ENCODE measurements around the gene COG8. TPM values are rescaled to one million over a fixed set of nuclear protein-coding genes. Genes with fewer than 3 reads are reported as not detected.

COG8 gene
- polyA plus RNA-seq, 4 donors = 28.8 to 43.8 (median 32.4) TPM

DNA sequence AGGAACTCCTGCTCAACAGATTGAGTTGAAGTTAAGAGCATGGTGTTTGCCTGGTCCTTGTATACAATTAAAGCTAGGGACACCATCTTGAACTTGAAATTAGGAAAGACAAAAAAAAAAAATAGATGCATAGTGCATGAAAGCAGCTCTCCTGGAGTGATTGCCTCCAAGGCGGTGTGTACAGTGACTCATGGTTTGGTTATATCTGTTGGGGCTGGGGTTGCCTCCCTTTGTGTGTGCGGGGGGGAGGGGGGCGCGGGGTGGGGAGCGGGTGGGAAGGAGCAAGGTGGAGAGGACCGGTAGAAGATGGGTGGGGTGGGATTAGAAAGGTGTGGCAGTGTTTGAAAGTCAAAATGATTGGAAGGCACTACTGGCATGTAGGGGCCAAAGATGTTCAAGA lies 8.9 kb upstream of the COG8 start:
- DNase-seq (ENCODE audit: low read depth in 4 of 4, low spot score in 2 of 4) = no peak

DNA sequence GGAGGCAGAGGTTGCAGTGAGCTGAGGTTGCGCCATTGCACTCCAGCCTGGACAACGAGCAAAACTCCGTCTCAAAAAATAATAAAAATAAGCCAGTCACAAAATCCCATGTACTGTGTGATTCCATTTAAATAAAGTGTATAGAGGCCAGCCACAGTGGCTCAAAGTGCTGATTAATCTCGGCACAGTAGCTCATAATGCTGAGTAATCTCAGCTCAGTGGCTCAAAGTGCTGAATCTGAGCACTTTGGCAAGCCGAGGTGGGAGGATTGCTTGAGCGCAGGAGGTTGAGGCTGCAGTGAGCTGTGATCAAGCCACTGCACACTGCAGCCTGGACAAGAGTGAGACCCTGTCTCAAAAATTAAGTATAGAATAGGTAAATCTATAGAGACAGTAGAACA lies 7.3 kb upstream of the COG8 start:
- no peak for DNase-seq (ENCODE audit: low read depth in 4 of 4, low spot score in 2 of 4)

DNA sequence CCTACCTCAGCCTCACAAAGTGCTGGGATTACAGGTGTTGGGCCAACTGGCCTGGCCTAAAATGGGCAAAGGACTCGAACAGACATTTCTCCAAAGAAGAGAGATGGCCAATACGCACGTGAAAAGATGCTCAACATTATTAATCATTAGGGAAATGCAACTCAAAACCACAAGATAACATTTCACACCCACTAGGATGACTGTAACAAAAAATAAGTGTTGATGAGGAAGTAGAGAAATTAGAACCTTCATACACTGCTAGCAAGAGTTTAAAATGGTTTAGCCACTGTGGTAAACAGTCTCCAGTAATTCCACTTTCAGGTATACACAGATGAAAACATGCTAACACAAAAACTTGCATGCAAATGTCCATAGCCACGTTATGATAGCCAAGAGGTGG lies 6.6 kb upstream of the COG8 start:
- DNase-seq (ENCODE audit: low read depth in 4 of 4, low spot score in 2 of 4) = no peak

DNA sequence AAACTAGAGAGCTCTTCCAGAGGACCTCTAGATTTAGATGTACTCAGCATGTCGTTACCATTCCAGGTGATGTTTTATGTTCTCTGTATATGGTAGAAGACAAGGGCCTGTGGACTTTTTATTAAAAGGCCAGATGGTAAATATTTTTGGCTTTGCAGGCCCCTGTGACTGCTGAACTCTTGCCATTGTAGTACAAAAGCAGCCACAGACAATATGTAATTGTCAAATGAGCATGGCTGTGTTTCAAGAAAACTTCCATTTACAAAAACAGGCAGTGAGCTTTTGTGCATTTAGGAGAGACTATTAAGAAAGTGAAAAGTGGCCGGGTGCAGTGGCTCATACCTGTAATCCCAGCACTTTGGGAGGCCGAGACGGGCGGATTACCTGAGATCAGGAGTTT lies 4.8 kb upstream of the COG8 start:
- no peak for DNase-seq (ENCODE audit: low read depth in 4 of 4, low spot score in 2 of 4)

DNA sequence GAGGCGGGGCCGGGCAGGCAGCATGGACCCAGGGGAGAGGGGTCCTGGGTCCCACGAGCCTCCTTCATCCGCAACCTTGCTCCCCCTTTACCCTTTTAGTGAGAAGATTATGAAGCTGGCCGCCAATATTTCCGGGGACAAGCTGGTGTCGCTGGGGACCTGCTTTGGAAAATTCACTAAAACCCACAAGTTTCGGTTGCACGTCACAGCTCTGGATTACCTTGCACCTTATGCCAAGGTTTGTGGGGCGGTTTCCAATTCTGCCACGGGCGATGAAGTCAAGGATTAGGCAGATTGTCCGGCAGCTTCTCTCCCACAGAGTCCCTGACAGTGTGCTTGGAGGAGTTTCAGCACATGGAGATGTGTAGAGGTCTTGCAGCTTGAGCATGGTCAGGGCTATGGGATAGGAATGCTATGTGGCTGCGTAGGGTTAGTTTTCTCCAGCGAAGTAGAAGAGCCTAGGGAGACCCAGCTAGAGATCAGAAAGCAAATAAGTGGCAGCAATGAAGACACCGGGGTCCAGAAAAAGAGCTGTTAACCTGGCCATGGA lies 806 bp upstream of the COG8 start:
- no peak for DNase-seq (ENCODE audit: low read depth in 4 of 4, low spot score in 2 of 4)

DNA sequence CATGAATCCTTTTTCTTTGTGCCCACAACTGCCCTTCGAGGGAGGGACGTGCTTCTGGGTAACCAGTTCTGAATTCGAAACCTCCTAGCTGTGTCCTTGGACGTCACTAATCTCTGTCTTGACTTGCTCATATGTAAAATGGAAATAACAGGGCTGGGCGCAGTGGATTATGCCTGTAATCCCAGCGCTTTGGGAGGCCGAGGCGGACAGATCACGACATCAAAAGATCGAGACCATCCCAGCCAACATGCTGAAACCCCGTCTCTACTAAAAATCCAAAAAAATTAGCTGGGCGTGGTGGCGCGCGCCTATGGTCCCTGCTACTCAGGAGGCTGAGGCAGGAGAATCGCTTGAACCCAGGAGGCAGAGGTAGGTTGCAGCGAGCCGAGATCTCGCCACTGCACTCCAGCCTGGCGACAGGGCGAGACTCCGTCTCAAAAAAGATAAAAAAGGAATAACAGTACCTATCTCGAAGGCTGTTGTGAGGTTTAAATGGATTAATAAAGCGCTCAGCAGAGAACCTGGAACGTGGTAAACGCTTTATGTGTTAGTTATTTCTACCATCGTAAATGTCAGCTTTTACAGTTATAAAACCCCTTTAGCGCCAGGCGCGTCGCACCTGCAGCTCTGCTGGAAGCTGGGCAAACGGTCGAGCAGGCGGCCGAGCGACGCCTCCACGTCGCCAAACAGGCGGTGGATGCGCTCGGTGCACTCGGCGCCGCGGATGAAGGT lies 641 bp downstream of the COG8 start:
- no peak for DNase-seq (ENCODE audit: low read depth in 4 of 4, low spot score in 2 of 4)

DNA sequence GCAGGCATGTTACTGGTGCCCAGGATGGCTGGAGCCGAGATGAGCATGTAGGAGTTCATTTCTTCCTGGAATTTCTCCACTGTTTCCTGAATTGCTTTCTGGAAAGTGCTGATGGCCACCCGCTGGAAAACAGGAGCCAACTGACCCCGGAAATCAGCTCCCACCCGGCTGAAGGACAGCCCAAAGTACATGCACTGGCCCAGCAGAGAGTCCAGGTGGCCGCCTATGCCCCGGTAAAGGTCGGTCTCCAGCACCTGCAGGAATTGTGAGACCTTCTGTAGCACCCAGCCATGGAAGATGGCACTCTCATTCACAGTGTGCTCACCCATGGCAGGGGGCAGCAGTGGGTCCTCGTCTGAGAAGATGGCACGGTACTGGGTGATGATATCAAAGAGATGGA lies 4.7 kb downstream of the COG8 start:
- DNase-seq (ENCODE audit: low read depth in 4 of 4, low spot score in 2 of 4) = no peak

DNA sequence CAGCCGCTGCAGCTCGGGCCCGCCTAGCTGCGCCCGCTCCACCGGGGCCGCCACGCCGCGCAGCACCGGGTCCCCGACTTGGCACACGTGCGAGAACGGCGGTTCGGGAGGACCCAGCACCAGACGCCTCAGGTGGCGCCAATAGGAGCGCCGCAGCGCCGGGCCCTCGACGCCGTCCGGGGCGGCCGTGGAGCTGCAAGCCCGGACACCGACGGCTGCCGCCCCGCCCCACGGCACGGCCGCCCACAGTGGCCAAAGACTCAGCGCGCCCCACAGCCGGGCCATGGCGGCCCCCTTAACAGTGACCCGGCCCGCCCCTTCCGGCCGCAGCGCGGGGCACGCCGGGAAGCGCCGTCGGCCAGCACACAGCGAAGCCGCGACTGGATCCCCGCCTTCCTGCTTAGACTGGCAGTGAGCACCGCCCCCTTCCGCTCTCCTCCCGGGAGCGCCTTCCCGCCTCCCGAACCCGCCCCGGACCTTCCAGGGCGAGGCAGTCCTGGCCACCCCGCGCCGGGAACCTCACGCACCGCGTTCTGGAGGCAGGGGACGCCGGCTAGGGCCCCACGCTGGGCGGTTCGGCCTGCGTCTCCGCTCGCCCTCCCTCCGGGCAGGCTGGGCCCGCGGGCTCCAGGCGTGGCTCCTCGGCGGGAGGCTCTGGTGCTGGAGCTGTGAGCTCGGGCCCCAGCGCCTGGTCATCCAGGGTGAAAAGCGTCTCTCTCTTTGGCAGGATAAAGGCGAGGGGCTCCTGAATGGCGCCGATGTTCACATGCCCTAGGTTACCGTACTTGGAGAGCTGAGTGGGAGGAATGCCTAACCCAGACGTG lies 8.9 kb downstream of the COG8 start, which contains the start of gene PDF:
Gene PDF, minus strand, starts transcription at position 303 of the 824 bp plus-strand sequence. Its CDS starts 18 bp downstream, at position 285.
- DNase-seq (ENCODE audit: low read depth in 4 of 4, low spot score in 2 of 4) = peak in 3 of 4 donors; percentile 74 to 89 (median 79)

DNA sequence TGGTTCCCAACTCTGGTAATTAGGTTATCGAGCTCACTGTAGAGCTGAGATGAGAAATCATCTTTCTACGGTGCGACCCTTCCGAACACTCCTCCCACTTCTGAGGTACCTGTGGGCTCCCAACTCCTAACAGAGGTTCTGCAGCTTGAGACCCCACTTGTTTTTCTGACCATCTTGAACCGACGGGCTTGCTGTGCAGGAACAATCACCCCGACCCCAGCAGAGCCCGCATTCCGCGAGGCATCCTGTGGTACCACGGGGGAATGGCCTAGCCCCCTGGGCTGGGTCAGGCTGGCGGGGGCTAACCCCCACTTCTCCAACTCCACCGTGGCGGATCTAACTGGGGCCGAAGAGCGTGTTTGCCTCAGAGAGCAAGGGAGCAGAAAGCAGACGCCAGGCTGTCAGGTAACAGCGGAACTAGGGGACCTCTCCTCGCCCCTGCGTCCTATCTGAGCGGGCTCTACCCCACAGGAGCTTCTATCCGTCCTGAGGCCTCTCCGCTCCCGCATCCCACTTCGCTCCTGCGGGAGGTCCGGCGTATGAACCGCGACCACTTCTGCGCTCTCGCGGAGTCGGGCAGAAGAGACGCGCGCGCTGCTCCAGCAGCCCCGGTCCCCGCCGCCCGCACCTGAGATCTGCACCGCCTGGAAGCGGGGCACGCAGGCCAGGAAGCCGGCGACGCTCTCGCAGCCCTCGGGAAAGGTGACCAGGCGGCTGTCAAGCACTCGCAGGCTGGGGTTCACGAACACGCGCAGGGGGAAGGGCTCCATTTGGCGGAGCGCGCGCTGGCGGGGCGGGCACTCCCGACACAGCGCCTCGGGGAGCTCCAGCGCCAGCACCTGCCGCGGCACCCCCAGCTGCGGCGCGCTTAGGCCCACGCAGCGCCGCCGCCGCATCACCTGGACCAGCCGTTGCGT lies 9.7 kb downstream of the COG8 start:
- no peak for DNase-seq (ENCODE audit: low read depth in 4 of 4, low spot score in 2 of 4)

DNA sequence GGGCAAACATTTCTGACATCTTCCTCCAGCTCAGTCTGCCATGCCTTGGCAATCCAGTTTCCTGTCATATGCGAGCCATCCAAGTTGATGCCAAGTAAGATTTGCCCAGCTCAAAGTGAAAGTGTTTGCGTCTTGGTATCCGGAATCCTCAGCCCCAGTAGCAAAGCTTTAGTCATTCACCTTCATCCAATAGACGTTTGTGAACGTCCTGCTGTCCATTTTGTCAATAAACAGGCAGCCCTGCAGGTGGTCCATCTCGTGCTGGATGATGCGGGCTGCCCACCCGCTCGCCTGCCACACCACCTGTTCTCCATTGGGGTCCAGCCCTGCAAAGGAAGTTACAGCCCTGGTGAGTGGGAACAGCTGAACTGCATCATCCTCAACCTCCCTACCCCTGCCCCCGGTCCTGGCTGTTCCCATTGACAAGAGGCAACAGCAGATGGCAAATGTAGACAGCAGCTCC lies 10.5 kb downstream of the COG8 start:
- DNase-seq (ENCODE audit: low read depth in 4 of 4, low spot score in 2 of 4) = no peak

DNA sequence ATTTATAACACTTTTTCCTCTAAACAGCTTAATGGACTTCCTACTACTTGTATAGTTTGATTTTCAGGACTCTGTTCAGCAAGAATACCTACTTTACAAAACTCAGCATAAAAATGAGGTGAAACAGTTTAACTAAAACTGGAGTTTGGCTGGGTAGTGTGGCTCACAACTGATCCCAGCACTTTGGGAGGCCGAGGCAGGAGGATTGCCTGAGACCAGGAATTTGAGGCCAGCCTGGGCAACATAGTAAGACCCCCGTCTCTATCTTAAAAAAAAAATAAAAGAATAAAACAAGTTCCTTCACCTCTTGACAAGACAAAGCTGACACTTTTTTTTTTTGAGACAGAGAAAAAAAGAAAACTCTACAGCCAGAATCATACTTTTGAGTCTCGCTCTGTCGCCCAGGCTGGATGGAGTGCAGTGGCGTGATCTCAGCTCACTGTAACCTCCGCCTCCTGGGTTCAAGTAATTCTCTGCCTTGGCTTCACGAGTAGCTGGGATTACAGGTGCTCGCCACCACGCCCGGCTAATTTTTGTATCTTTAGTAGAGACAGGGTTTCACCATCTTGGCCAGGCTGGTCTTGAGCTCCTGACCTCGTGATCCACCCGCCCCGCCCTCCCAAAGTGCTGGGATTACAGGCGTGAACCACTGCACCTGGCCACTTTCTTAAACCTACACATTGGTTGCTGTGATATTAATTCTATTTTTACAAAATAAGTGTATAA lies 11.6 kb downstream of the COG8 start:
- DNase-seq (ENCODE audit: low read depth in 4 of 4, low spot score in 2 of 4) = no peak

DNA sequence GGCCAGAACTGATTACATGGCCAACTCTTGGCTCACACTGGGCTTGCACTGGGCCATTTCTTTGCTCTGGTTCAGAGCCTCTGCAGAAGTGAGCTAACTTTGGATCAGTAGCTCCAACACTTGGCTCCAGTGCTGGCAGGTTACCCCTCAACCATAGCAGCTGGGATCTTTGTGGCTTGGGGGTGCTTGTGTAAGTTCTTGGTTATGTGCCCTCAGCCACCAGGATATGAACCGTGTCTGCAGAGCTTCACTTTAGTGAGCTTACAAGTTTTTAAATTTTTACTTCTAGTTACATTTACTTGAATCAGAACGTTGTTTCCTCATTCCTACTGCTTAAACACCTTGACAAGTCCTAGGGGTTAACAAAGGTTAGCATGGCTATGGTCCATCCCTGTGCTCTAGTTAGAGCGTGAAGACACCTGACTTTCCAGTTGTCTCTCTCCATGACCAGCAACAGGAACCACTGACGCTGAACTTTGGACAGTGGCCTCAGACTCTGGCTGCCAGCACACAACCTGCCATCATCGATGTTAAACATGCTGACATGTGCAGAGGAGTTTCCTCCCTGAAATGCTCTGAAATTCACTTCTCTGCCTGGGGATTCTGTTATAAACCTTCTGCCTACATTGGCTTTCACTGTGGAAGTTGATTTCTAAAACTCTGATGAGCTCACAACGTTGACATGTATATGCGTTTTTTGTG lies 13.0 kb downstream of the COG8 start:
- no peak for DNase-seq (ENCODE audit: low read depth in 4 of 4, low spot score in 2 of 4)

DNA sequence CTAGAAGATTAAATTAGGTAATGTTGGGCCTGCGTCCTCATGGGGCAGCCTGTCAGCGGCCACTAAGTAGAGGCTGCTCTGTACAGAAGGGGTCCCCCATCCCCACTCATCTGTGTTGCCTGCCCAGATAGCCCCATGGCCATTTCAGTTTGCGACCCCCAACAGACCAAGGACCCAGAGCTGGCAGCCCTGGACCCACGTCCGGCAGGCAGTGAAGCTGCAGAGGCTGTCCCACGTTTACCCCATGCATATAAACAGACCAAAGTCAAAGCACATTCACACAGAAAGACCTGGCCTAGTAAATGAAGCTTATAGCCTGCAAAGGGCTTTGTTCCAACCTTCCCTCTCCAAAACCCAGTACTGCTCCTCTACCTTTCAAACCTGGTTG lies 13.6 kb downstream of the COG8 start:
- DNase-seq (ENCODE audit: low read depth in 4 of 4, low spot score in 2 of 4) = no peak

DNA sequence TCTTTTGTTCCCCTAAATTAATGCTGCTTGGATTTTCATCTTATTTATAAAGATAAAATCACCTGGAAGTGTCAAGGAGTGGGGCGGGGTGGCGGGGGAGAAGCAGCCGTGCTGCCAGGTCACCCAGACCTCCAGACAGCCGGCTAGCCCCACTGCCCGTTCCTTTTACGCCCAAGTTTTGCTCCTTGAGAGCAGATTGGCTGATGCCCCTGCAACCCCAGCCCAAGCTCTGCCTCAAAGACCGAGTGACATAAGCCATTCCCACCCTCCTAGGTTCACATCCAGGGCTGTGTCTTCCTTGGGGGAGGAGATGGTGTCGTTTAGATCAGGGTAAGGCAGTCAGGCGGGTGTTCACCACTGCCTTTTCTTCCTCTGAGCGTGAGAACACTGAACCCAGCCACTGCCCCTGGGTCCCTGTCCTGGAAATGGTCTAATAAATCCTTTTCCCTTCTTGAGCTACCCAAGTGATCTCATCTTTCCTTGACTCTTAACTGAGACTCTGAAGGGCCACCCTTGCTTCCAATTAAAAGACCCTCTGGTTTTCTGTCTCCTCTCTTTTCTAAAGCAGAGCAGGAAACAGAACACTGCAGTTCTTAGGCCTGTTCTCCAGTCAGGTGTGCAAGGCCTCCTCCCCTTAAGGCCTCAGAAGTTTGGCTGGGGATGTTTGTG lies 14.6 kb downstream of the COG8 start:
- DNase-seq (ENCODE audit: low read depth in 4 of 4, low spot score in 2 of 4) = no peak

DNA sequence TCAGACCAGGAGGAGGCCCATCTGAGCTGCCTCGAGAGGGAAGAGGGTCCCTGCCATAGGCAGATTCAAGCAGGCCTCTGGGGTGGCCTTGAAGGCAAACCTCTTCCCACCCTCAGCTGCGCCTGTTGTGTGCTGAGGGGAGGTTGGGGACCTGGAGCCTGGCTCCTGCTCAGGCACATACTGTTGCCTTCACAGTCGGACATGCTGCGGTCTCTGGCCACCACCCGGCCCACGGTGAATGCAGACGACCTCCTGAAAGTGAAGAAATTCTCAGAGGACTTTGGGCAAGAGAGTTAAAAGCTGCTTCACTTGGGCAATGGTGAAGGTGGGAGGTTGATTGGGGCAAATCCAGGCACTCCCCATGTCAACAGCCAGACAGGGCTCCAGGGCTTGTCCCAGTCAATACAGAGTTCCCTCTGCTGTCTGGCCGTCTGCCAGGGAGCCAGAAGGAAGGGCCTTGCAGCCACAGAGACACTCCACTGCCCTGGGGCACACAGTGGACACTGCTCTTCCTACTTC lies 15.3 kb downstream of the COG8 start:
- no peak for DNase-seq (ENCODE audit: low read depth in 4 of 4, low spot score in 2 of 4)

DNA sequence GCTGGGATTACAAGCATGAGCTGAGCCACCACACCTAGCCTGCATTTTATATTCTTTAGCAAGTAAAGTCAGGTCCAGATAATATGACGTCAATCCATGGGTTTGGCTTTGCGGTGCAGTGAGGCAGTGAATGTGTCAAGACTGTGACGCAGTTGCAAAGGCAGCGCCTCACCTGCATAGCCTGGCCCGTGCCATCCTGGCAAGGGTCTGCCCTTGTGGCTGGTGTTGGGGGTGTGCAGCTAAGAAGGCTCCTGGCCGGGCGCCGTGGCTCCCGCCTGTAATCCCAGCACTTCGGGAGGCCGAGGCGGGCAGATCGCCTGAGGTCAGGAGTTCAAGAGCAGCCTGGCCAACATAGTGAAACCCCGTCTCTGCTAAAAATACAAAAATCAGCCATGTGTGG lies 15.9 kb downstream of the COG8 start:
- no peak for DNase-seq (ENCODE audit: low read depth in 4 of 4, low spot score in 2 of 4)

DNA sequence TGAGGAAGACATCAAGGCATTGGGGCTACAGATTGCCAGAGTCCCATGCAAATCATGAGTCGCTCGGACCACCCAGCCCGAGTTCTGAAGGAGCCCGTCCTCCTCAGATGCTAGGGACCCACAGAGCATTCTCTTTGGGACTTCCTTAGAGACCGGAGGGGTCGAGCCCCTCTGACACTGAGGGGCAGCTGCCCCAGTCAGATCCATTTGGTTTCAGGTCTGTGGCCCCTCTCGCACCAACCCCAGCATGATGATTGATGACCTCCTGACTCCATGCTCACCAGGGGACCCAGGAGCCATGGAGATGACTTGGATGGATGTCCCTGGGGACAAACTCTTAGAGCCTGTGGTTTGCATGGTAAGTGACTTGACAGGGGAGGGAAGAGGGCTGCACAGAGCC lies 17.0 kb downstream of the COG8 start:
- DNase-seq (ENCODE audit: low read depth in 4 of 4, low spot score in 2 of 4) = no peak

DNA sequence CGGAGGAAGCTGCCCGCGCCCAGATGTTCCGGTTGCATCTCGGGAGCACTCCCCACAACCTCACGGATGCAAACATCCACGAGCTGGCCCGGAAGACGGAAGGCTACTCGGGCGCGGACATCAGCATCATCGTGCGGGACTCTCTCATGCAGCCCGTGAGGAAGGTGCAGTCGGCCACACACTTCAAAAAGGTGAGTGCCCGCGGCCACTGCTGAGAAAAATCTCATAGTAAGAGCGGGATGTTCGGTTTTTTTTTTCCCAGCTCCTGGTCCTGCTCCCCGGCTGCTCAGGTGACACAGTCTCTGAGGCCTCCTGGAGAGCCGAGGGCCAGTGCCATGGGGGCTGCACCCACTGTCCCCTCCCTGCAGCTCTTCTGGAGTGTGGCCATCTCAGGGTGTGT lies 18.3 kb downstream of the COG8 start:
- DNase-seq (ENCODE audit: low read depth in 4 of 4, low spot score in 2 of 4) = no peak

DNA sequence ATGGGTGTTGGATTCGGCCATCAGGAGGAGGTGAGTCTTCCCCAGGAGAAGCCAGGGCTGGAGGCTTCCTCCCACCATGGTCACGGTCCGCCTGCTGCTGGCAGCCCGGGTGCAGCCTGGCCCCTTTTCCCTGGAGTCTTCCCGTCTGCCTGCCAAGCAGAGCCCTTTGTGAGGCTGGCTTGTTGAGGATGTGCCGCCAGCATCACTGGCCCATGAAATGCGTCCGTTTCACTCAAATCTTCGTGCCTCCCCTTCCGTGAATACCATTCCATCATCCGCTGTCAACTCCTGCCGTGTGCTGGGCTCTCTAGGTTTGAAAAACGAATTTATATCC lies 18.7 kb downstream of the COG8 start:
- DNase-seq (ENCODE audit: low read depth in 4 of 4, low spot score in 2 of 4) = no peak
